HL-60/S4 treated with phorbol 12-myristate 13-acetate at 8.2 ng/mL for 4 days and 3 days (cell line): Measurements from ENCODE around the gene CCR4.
"Not testable (repeated sequence)": the region's sequence is repeated elsewhere in the genome, so short reads cannot be mapped to it uniquely, and the experiment has no call there.

ENCODE experiments used
- in situ Hi-C: fragments of 300-500 bp; cut with MboI; formaldehyde crosslinking; loops from 2 replicates; pipeline ENCODE4 v1.15.0; 2022; ENCODE audit warnings: low sequenced_read_pairs

The CCR4 gene

GRCh38 chr3:32951410-32951811, at the start of gene CCR4:
CCR4 (plus strand) TSS chr3:32951644; CDS start chr3:32953423, 1,779 bp downstream.
- in situ Hi-C loops: no loop called here

GRCh38 chr3:32902887-32903371, 48.5 kb upstream of the CCR4 start:
- in situ Hi-C loops: not testable (repeated sequence)

- in situ Hi-C loops: no loop called here
Measured at GRCh38 chr3:32903953-32904352, 47.5 kb upstream of the CCR4 start.

GRCh38 chr3:32909999-32910398, 41.4 kb upstream of the CCR4 start:
- in situ Hi-C loops: no loop called here

GRCh38 chr3:32910954-32911353, 40.5 kb upstream of the CCR4 start:
- in situ Hi-C loops: no loop called here

GRCh38 chr3:32912046-32912445, 39.4 kb upstream of the CCR4 start:
- in situ Hi-C loops: no loop called here

GRCh38 chr3:32913790-32914446, 37.5 kb upstream of the CCR4 start:
- in situ Hi-C loops: no loop called here

- in situ Hi-C loops: no loop called here
Measured at GRCh38 chr3:32919920-32920319, 31.5 kb upstream of the CCR4 start.

GRCh38 chr3:32922078-32922477, 29.4 kb upstream of the CCR4 start:
- in situ Hi-C loops: no loop called here

- in situ Hi-C loops: no loop called here
Measured at GRCh38 chr3:32930161-32930560, 21.3 kb upstream of the CCR4 start.

- in situ Hi-C loops: not testable (repeated sequence)
Measured at GRCh38 chr3:32931273-32931672, 20.2 kb upstream of the CCR4 start.

- in situ Hi-C loops: no loop called here
Measured at GRCh38 chr3:32934150-32934742, 17.2 kb upstream of the CCR4 start.

GRCh38 chr3:32937331-32937730, 14.1 kb upstream of the CCR4 start:
- in situ Hi-C loops: no loop called here

GRCh38 chr3:32939531-32940284, 11.7 kb upstream of the CCR4 start:
- in situ Hi-C loops: not testable (repeated sequence)

- in situ Hi-C loops: no loop called here
Measured at GRCh38 chr3:32940726-32941125, 10.7 kb upstream of the CCR4 start.

GRCh38 chr3:32945136-32945535, 6.3 kb upstream of the CCR4 start:
- in situ Hi-C loops: no loop called here

GRCh38 chr3:32945598-32945997, 5.8 kb upstream of the CCR4 start:
- in situ Hi-C loops: not testable (repeated sequence)

GRCh38 chr3:32946973-32947788, 4.3 kb upstream of the CCR4 start:
- in situ Hi-C loops: no loop called here

- in situ Hi-C loops: no loop called here
Measured at GRCh38 chr3:32947789-32948238, 3.6 kb upstream of the CCR4 start.

- in situ Hi-C loops: no loop called here
Measured at GRCh38 chr3:32948625-32949445, 2.6 kb upstream of the CCR4 start.
